Measurements from ENCODE around the gene LCMT1. TPM values are rescaled to one million over a fixed set of nuclear protein-coding genes. Genes with fewer than 3 reads are reported as not detected.
"Not testable (repeated sequence)": the region's sequence is repeated elsewhere in the genome, so short reads cannot be mapped to it uniquely, and the experiment has no call there.

LCMT1 gene
- total and polyA plus RNA-seq, 9 donors: 29.4 to 58.9 (median 38.3) TPM

- Histone ChIP-seq H3K9me3 (no peaks in the 10 kb centered on the region), H3K4me1 (ENCODE audit: insufficient read depth) (no peaks in the 10 kb centered on the region), H3K27ac (no peak overlapping the region), H3K36me3 (no peaks in the 10 kb centered on the region), H3K27me3 (no peaks in the 10 kb centered on the region), H3K4me3 (no peak overlapping the region)
- intact Hi-C loops (cut with DNase I): loop anchor here in 3 of 4 donors (2.0 to 5.0 kb wide), 2 partner anchors 72 to 100 kb away; no protein-coding TSS in a partner anchor
- 32 to 38% (median 38%) methylated on average over 4 of the region's 4 CpGs for WGBS, 3 donors
- DNase-seq: no peak
- no peak for TF ChIP-seq CTCF (IDR thresholded peaks at IDR 0.05)
- TF ChIP-seq EP300 (IDR thresholded peaks at IDR 0.05): no peak
- no peak for TF ChIP-seq POLR2A (IDR thresholded peaks at IDR 0.05)
These were observed 15.3 kb downstream of the LCMT1 start for GRCh38 chr16:25126820-25127232.

- intact Hi-C loops (cut with DNase I); H3K9me3 ChIP-seq; H3K27ac ChIP-seq; H3K4me3 ChIP-seq; DNase-seq; H3K4me1 ChIP-seq (ENCODE audit: insufficient read depth); H3K36me3 ChIP-seq; H3K27me3 ChIP-seq: not testable (repeated sequence)
- 95 to 97% (median 96%) methylated on average over 5 of the region's 5 CpGs for WGBS, 3 donors
These were observed 21.2 kb downstream of the LCMT1 start for GRCh38 chr16:25132751-25133150.

DNA sequence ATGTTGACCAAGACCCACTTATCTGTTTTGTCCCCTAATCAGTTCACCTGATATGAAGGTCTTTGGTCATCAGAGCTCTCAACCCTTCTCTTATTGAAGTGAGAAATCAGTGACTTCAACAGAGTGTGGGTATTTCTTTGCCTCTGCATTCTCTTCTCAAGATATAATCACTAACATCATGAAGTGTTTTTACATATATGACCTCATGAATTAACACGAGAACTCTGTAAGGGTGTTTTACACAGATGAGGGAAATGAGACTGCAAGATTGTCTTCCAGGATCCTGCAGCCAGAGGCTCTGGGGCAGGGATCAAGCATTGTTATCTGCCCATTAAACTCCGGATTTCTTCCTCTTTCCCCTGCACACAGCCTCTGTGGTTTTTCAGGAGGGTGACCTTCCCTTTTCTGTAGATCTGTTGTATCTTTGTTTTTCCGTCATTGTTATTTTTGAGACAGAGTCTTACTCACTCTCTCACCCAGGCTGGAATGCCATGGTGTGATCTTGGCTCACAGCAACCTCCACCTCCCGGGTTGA is 22.7 kb downstream of the LCMT1 start:
- TF ChIP-seq POLR2A (IDR thresholded peaks at IDR 0.05): no peak
- H3K4me1 ChIP-seq (ENCODE audit: insufficient read depth): no peaks in the 10 kb centered on the region
- H3K27me3 ChIP-seq: no peaks in the 10 kb centered on the region
- H3K36me3 ChIP-seq: no peaks in the 10 kb centered on the region
- no peak overlapping the region for H3K4me3 ChIP-seq
- no peak for DNase-seq
- intact Hi-C loops (cut with DNase I): no loop called here
- 90 to 93% (median 91%) methylated on average over 4 of the region's 4 CpGs for WGBS, 3 donors
- no peaks in the 10 kb centered on the region for H3K9me3 ChIP-seq
- H3K27ac ChIP-seq: no peak overlapping the region

DNA sequence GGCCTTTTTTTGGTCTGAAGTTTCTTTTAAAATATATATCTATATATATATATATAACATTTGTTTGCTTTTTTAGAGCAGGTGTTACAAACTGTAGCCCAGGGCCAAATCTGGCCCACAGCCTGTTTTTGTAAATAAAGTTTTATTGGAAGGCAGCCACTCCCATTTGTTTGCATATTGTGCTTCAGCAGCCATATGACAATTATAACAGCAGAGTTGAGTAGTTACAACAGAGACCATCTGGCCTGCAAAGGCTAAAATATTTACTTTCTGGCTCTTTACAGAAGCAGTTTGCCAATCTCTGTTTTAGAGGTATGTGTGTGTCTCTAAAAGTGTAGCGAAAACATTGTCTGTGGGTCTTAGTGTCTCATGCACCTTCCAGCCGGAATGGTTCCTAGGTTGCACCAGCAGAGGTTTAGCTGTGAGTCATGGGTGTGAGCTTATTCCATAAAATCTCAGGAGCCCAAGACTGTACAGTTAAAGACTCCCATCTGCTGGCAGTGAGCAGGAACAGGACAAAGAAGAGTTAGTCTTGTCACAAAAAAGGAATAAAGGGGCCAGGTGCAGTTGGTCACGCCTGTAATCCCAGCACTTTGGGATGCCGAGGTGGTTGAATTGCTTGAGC is 23.8 kb downstream of the LCMT1 start:
- TF ChIP-seq POLR2A (IDR thresholded peaks at IDR 0.05): no peak
- TF ChIP-seq EP300 (IDR thresholded peaks at IDR 0.05): no peak
- no peak for TF ChIP-seq CTCF (IDR thresholded peaks at IDR 0.05)
- H3K27me3 ChIP-seq: no peaks in the 10 kb centered on the region
- intact Hi-C loops (cut with DNase I): no loop called here
- no peaks in the 10 kb centered on the region for H3K4me1 ChIP-seq (ENCODE audit: insufficient read depth)
- no peaks in the 10 kb centered on the region for H3K9me3 ChIP-seq
- WGBS, 3 donors: 82 to 91% (median 88%) methylated on average over 4 of the region's 4 CpGs
- no peak overlapping the region for H3K4me3 ChIP-seq
- DNase-seq: no peak
- no peaks in the 10 kb centered on the region for H3K36me3 ChIP-seq
- H3K27ac ChIP-seq: no peak overlapping the region

DNA sequence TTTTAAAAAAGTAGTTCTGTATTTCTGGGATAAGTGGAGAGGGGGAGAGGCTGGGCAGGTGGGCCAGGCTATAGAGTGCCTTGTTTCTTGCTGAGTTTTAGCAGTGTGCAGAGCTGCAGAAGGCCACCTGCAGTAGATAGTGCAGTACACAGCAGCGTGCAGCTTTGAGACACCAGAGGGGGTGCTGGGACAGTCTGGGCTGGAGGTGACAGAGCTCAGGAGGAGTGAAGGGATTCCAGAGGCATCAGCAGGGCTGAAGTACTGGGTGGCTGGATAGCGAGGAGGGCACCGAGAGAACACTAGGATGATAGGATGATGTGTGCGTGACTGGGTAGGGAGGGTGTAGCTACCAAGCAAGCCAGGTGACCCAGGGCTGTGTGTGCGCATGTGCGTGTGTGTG is 26.6 kb downstream of the LCMT1 start:
- no peak for TF ChIP-seq CTCF (IDR thresholded peaks at IDR 0.05)
- TF ChIP-seq EP300 (IDR thresholded peaks at IDR 0.05): no peak
- no peak for TF ChIP-seq POLR2A (IDR thresholded peaks at IDR 0.05)
- no peak for DNase-seq
- H3K4me3 ChIP-seq: no peak overlapping the region
- no peaks in the 10 kb centered on the region for H3K27me3 ChIP-seq
- intact Hi-C loops (cut with DNase I): no loop called here
- H3K4me1 ChIP-seq (ENCODE audit: insufficient read depth): no peaks in the 10 kb centered on the region
- H3K9me3 ChIP-seq: no peaks in the 10 kb centered on the region
- no peaks in the 10 kb centered on the region for H3K36me3 ChIP-seq
- H3K27ac ChIP-seq: no peak overlapping the region
- WGBS, 3 donors: 95 to 98% (median 95%) methylated on average over 6 of the region's 6 CpGs

Measured in ovary (tissue), 9 donors.